ENCODE measurements around the gene BDH1.
"Not testable (repeated sequence)": the region's sequence is repeated elsewhere in the genome, so short reads cannot be mapped to it uniquely, and the experiment has no call there.

The BDH1 gene

GRCh38 chr3:197517922-197518683 lies 37.7 kb downstream of the BDH1 start:
- not testable (repeated sequence) for H3K27me3 ChIP-seq (ENCODE audit: control insufficient read depth in 1 of 2, insufficient read depth in 2 of 2, low read length in 2 of 2); H3K27ac ChIP-seq (ENCODE audit: low read length); H3K4me1 ChIP-seq (ENCODE audit: control insufficient read depth, insufficient read depth, low read length); H3K9me3 ChIP-seq (ENCODE audit: control insufficient read depth in 2 of 2, low read length in 2 of 2); H3K9ac ChIP-seq (ENCODE audit: low read length in 2 of 2); H3K36me3 ChIP-seq (ENCODE audit: control insufficient read depth in 2 of 2, insufficient read depth in 2 of 2, low read length in 2 of 2); H3K4me3 ChIP-seq (ENCODE audit: low read length in 2 of 2)

GRCh38 chr3:197516890-197517606 lies 38.7 kb downstream of the BDH1 start:
- not testable (repeated sequence) for H3K27ac ChIP-seq (ENCODE audit: low read length); H3K9me3 ChIP-seq (ENCODE audit: control insufficient read depth in 2 of 2, low read length in 2 of 2); H3K9ac ChIP-seq (ENCODE audit: low read length in 2 of 2); H3K4me3 ChIP-seq (ENCODE audit: low read length in 2 of 2); H3K27me3 ChIP-seq (ENCODE audit: control insufficient read depth in 1 of 2, insufficient read depth in 2 of 2, low read length in 2 of 2); H3K4me1 ChIP-seq (ENCODE audit: control insufficient read depth, insufficient read depth, low read length)
- H3K36me3 ChIP-seq (ENCODE audit: control insufficient read depth in 2 of 2, insufficient read depth in 2 of 2, low read length in 2 of 2) = peaks cover 6 to 12% of the 10 kb centered on the region in 2 donors

GRCh38 chr3:197516517-197516889 lies 39.3 kb downstream of the BDH1 start:
- H3K36me3 ChIP-seq (ENCODE audit: control insufficient read depth in 2 of 2, insufficient read depth in 2 of 2, low read length in 2 of 2) = peaks cover 5 to 13% of the 10 kb centered on the region in 2 donors
- H3K9ac ChIP-seq (ENCODE audit: low read length in 2 of 2) = no peak overlapping the region
- H3K27ac ChIP-seq (ENCODE audit: low read length) = no peak overlapping the region
- no peaks in the 10 kb centered on the region for H3K9me3 ChIP-seq (ENCODE audit: control insufficient read depth in 2 of 2, low read length in 2 of 2)
- no peaks in the 10 kb centered on the region for H3K27me3 ChIP-seq (ENCODE audit: control insufficient read depth in 1 of 2, insufficient read depth in 2 of 2, low read length in 2 of 2)
- no peaks in the 10 kb centered on the region for H3K4me1 ChIP-seq (ENCODE audit: control insufficient read depth, insufficient read depth, low read length)
- H3K4me3 ChIP-seq (ENCODE audit: low read length in 2 of 2) = no peak overlapping the region

- Histone ChIP-seq H3K27me3 (ENCODE audit: control insufficient read depth in 1 of 2, insufficient read depth in 2 of 2, low read length in 2 of 2) (no peaks in the 10 kb centered on the region), H3K27ac (ENCODE audit: low read length) (no peak overlapping the region), H3K9ac (ENCODE audit: low read length in 2 of 2) (no peak overlapping the region), H3K9me3 (ENCODE audit: control insufficient read depth in 2 of 2, low read length in 2 of 2) (no peaks in the 10 kb centered on the region), H3K4me1 (ENCODE audit: control insufficient read depth, insufficient read depth, low read length) (peaks cover 5% of the 10 kb centered on the region), H3K4me3 (ENCODE audit: low read length in 2 of 2) (no peak overlapping the region), H3K36me3 (ENCODE audit: control insufficient read depth in 2 of 2, insufficient read depth in 2 of 2, low read length in 2 of 2) (peaks cover 5 to 13% of the 10 kb centered on the region in 2 donors)
These were observed 40.9 kb downstream of the BDH1 start for GRCh38 chr3:197514786-197515355.

GRCh38 chr3:197513953-197514785 lies 41.6 kb downstream of the BDH1 start:
- Histone ChIP-seq H3K9me3 (ENCODE audit: control insufficient read depth in 2 of 2, low read length in 2 of 2) (no peaks in the 10 kb centered on the region), H3K4me3 (ENCODE audit: low read length in 2 of 2) (no peak overlapping the region), H3K36me3 (ENCODE audit: control insufficient read depth in 2 of 2, insufficient read depth in 2 of 2, low read length in 2 of 2) (peaks cover 5 to 13% of the 10 kb centered on the region in 2 donors), H3K27ac (ENCODE audit: low read length) (no peak overlapping the region), H3K9ac (ENCODE audit: low read length in 2 of 2) (no peak overlapping the region), H3K4me1 (ENCODE audit: control insufficient read depth, insufficient read depth, low read length) (peaks cover 10% of the 10 kb centered on the region), H3K27me3 (ENCODE audit: control insufficient read depth in 1 of 2, insufficient read depth in 2 of 2, low read length in 2 of 2) (no peaks in the 10 kb centered on the region)

- H3K27ac ChIP-seq (ENCODE audit: low read length) = no peak overlapping the region
- H3K4me3 ChIP-seq (ENCODE audit: low read length in 2 of 2) = no peak overlapping the region
- peaks cover 10% of the 10 kb centered on the region for H3K4me1 ChIP-seq (ENCODE audit: control insufficient read depth, insufficient read depth, low read length)
- peaks cover 5 to 13% of the 10 kb centered on the region in 2 donors for H3K36me3 ChIP-seq (ENCODE audit: control insufficient read depth in 2 of 2, insufficient read depth in 2 of 2, low read length in 2 of 2)
- no peaks in the 10 kb centered on the region for H3K27me3 ChIP-seq (ENCODE audit: control insufficient read depth in 1 of 2, insufficient read depth in 2 of 2, low read length in 2 of 2)
- H3K9me3 ChIP-seq (ENCODE audit: control insufficient read depth in 2 of 2, low read length in 2 of 2) = no peaks in the 10 kb centered on the region
- H3K9ac ChIP-seq (ENCODE audit: low read length in 2 of 2) = no peak overlapping the region
These were observed 42.8 kb downstream of the BDH1 start for GRCh38 chr3:197512691-197513571.

GRCh38 chr3:197511853-197512635 lies 43.7 kb downstream of the BDH1 start:
- no peak overlapping the region for H3K27ac ChIP-seq (ENCODE audit: low read length)
- no peaks in the 10 kb centered on the region for H3K27me3 ChIP-seq (ENCODE audit: control insufficient read depth in 1 of 2, insufficient read depth in 2 of 2, low read length in 2 of 2)
- H3K9ac ChIP-seq (ENCODE audit: low read length in 2 of 2) = no peak overlapping the region
- H3K36me3 ChIP-seq (ENCODE audit: control insufficient read depth in 2 of 2, insufficient read depth in 2 of 2, low read length in 2 of 2) = peaks cover 5 to 13% of the 10 kb centered on the region in 2 donors
- H3K4me3 ChIP-seq (ENCODE audit: low read length in 2 of 2) = no peak overlapping the region
- H3K4me1 ChIP-seq (ENCODE audit: control insufficient read depth, insufficient read depth, low read length) = peaks cover 10% of the 10 kb centered on the region
- H3K9me3 ChIP-seq (ENCODE audit: control insufficient read depth in 2 of 2, low read length in 2 of 2) = no peaks in the 10 kb centered on the region

- Histone ChIP-seq H3K36me3 (ENCODE audit: control insufficient read depth in 2 of 2, insufficient read depth in 2 of 2, low read length in 2 of 2) (peaks cover 5 to 13% of the 10 kb centered on the region in 2 donors), H3K9me3 (ENCODE audit: control insufficient read depth in 2 of 2, low read length in 2 of 2) (no peaks in the 10 kb centered on the region), H3K27ac (ENCODE audit: low read length) (no peak overlapping the region), H3K27me3 (ENCODE audit: control insufficient read depth in 1 of 2, insufficient read depth in 2 of 2, low read length in 2 of 2) (no peaks in the 10 kb centered on the region), H3K9ac (ENCODE audit: low read length in 2 of 2) (no peak overlapping the region), H3K4me1 (ENCODE audit: control insufficient read depth, insufficient read depth, low read length) (peaks cover 10% of the 10 kb centered on the region), H3K4me3 (ENCODE audit: low read length in 2 of 2) (no peak overlapping the region)
These were observed 44.6 kb downstream of the BDH1 start for GRCh38 chr3:197511130-197511529.

- Histone ChIP-seq H3K9me3 (ENCODE audit: control insufficient read depth in 2 of 2, low read length in 2 of 2) (no peaks in the 10 kb centered on the region), H3K4me1 (ENCODE audit: control insufficient read depth, insufficient read depth, low read length) (peaks cover 10% of the 10 kb centered on the region), H3K36me3 (ENCODE audit: control insufficient read depth in 2 of 2, insufficient read depth in 2 of 2, low read length in 2 of 2) (peaks cover 5 to 13% of the 10 kb centered on the region in 2 donors), H3K4me3 (ENCODE audit: low read length in 2 of 2) (no peak overlapping the region), H3K27me3 (ENCODE audit: control insufficient read depth in 1 of 2, insufficient read depth in 2 of 2, low read length in 2 of 2) (no peaks in the 10 kb centered on the region), H3K9ac (ENCODE audit: low read length in 2 of 2) (no peak overlapping the region), H3K27ac (ENCODE audit: low read length) (no peak overlapping the region)
These were observed 45.1 kb downstream of the BDH1 start for GRCh38 chr3:197510642-197511018.

Measured in stomach smooth muscle (tissue), 2 donors.